ENCODE measurements around the gene ZBTB7B.

Gene ZBTB7B

DNA sequence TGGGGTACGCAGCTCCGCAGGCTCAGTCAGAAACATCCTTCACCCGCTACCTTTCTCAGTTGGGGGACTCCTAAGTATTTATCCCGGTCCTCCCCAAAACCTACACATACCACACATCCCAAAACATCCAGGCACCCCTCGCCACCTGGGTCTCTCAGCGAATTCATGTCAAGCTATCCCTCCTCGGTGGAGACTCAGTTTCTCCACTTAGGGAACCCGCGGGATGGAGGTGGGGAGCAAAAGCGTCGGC, 1.3 kb upstream of the ZBTB7B start:
- no peak for DNase-seq (ENCODE audit: low read depth)
- H3K4me3 ChIP-seq (ENCODE audit: low read depth, low read length): peak overlapping the region; percentile 78
- TF ChIP-seq, protein P1, sequence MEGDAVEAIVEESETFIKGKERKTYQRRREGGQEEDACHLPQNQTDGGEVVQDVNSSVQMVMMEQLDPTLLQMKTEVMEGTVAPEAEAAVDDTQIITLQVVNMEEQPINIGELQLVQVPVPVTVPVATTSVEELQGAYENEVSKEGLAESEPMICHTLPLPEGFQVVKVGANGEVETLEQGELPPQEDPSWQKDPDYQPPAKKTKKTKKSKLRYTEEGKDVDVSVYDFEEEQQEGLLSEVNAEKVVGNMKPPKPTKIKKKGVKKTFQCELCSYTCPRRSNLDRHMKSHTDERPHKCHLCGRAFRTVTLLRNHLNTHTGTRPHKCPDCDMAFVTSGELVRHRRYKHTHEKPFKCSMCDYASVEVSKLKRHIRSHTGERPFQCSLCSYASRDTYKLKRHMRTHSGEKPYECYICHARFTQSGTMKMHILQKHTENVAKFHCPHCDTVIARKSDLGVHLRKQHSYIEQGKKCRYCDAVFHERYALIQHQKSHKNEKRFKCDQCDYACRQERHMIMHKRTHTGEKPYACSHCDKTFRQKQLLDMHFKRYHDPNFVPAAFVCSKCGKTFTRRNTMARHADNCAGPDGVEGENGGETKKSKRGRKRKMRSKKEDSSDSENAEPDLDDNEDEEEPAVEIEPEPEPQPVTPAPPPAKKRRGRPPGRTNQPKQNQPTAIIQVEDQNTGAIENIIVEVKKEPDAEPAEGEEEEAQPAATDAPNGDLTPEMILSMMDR (conservative IDR thresholded peaks at IDR 0.05; ENCODE audit: low read depth, low read length): no peak

DNA sequence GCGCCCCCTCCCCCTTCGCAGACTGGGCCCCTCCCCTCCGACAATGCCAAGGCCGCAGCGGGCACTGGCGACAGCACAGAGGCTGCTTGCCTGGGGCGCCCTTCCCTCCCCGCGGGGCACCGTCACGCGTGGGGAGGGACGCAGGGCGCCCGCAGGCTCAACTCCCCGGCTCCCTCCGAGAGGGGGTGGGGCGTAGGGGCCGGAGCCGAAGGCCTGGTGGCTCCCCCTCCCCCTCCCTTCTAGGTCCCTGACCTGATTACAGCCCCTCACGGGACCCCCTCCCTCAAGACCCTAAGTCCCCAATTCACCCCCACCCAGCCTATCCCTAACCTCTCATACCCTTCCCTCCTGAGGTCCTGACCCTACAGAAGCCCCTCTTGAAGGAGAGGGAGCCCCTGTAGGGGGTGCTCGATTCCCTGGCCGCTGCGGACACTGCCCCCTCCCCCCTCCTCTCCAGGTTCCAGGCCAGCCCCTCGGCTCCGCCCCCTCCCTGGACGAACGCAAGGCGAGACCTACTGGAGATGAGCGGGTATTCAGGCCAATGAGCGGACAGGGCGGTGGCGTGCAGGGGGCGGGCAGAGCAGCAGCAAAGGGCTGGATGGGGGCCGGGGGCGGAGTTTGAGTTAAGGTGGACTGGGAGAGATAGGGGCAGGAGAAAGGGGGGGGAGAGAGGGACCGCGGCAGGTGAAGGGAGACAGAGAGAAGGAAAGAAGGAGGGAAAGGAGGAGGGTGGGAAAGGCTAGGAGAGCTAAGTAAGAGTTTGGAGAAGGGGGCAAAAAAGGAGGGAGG, 733 bp upstream of the ZBTB7B start:
- peak overlapping the region; percentile 86 for H3K4me3 ChIP-seq (ENCODE audit: low read depth, low read length)
- TF ChIP-seq, protein P1 (conservative IDR thresholded peaks at IDR 0.05; ENCODE audit: low read depth, low read length): peak; percentile 69
- DNase-seq (ENCODE audit: low read depth): peak; percentile 99

DNA sequence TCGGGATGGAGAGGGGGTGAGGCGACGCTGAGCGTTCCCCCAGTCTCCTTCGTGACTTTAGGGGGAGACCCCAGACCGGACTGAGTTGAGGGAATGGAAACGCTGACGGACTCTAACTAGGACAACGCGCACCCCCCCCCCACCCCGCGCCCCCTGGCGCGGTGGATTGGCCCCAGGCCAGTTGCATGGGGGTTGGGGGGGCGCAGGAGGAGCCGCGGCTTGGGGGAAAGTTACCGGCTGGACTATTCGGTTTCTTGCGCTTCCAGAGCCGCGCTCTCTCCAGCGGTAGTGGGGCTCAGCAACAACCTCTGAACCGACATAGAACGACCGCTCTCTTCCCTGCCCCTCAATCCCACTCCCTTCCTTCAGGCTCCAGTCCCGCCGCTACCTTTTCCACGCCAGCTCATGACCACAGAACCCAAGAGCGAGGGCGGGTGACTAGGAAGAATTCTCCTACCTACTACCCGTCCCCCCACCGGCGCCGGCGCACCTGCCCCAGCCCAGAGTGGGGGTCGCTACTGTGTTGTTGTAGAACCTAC, 694 bp downstream of the ZBTB7B start:
- H3K4me3 ChIP-seq (ENCODE audit: low read depth, low read length): peak overlapping the region; percentile 86
- TF ChIP-seq, protein P1 (conservative IDR thresholded peaks at IDR 0.05; ENCODE audit: low read depth, low read length): no peak
- DNase-seq (ENCODE audit: low read depth): peak; percentile 28

DNA sequence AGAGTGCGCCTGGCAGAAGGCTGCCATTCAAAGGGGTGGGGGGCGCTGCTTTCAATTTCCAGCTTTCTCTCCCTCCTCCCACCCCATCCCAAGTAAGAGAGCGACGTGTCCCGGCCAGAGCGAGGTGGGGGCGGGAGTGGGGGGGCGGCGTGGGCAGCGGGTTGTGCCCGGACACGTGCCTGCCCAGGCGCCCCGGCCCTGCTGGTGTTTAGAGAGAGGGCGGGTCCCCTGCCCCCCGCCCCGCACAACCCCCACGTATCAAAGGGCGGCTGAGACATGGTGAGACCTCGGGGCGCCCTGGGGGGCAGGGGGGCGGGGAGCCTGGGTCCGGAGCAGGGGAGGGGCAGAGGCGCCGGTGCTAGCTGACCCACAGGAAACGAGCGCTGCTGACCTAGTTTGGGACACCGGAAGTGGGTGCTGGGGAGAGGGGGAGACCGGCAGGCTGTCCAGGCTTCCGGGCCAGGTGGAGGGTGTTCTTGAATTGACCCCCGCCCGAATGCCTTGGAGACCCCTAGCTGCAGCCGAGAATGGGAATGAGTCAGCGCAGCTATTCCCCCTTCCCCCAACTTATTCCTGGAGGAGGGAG, 1.3 kb downstream of the ZBTB7B start:
- DNase-seq (ENCODE audit: low read depth): peak; percentile 39
- H3K4me3 ChIP-seq (ENCODE audit: low read depth, low read length): peak overlapping the region; percentile 86
- TF ChIP-seq, protein P1 (conservative IDR thresholded peaks at IDR 0.05; ENCODE audit: low read depth, low read length): no peak

GRCh38 chr1:155004352-155005075, 1.9 kb downstream of the ZBTB7B start:
- TF ChIP-seq, protein P1 (conservative IDR thresholded peaks at IDR 0.05; ENCODE audit: low read depth, low read length): no peak
- peak overlapping the region; percentile 86 for H3K4me3 ChIP-seq (ENCODE audit: low read depth, low read length)
- peak; percentile 19 for DNase-seq (ENCODE audit: low read depth)

GRCh38 chr1:155005076-155006011, 2.7 kb downstream of the ZBTB7B start:
- H3K4me3 ChIP-seq (ENCODE audit: low read depth, low read length): no peak overlapping the region
- TF ChIP-seq, protein P1 (conservative IDR thresholded peaks at IDR 0.05; ENCODE audit: low read depth, low read length): no peak
- DNase-seq (ENCODE audit: low read depth): no peak
